Dendritic cell treated with granulocyte-macrophage colony-stimulating factor and Interleukin-4, amounts not matched to agents 40 ng/mL and 50 ng/mL, for 4 days (primary cell): ENCODE measurements around the gene BLVRA.

Source experiments
- H3K27ac Mint-ChIP-seq: one replicate; pipeline ENCODE4 v1.8.0; 2022; ENCODE audit warnings: mild to moderate bottlenecking, mixed read lengths
- H3K27me3 Mint-ChIP-seq: one replicate; pipeline ENCODE4 v1.8.0; 2022; ENCODE audit warnings: mild to moderate bottlenecking, mixed read lengths
- H3K36me3 Mint-ChIP-seq: one replicate; pipeline ENCODE4 v1.8.0; 2022; ENCODE audit warnings: low read depth, mixed read lengths
- H3K4me1 Mint-ChIP-seq: one replicate; pipeline ENCODE4 v1.8.0; 2022; ENCODE audit warnings: low read depth, mixed read lengths
- H3K4me3 Mint-ChIP-seq: one replicate; pipeline ENCODE4 v1.8.0; 2022; ENCODE audit warnings: mild to moderate bottlenecking, moderate library complexity, mixed read lengths
- H3K9me3 Mint-ChIP-seq: one replicate; pipeline ENCODE4 v1.8.0; 2022; ENCODE audit warnings: mixed read lengths
- intact Hi-C: fragments of 100-400 bp; cut with micrococcal nuclease; formaldehyde crosslinking; loops from one replicate; pipeline ENCODE4 v1.15.0; 2022

BLVRA gene

DNA sequence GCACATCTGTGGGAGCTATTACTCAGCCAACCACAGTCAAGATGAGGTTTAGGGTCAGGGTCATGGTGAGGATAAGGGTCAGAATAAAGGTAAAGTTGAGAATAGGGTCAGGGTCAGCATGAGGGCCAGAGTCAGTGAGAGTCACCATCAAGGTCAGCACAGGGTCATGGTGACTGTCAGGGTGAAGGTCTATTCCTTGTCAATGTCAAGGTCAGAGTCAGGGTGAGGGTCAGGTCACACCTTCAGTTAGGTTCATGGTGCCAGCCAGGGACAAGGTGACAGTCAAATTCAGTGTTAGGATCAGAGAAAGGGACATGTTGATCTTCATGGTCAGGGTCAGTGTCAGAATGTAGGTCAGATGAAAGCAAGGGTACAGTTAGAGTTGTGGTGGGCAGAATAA is 96.7 kb downstream of the BLVRA start:
- intact Hi-C loops, result no loop called here
- no peaks in the 10 kb centered on the region for H3K4me1 Mint-ChIP-seq
- H3K27ac Mint-ChIP-seq, result no peak overlapping the region
- H3K9me3 Mint-ChIP-seq, result no peaks in the 10 kb centered on the region
- H3K27me3 Mint-ChIP-seq, result peaks cover 14% of the 10 kb centered on the region
- no peaks in the 10 kb centered on the region for H3K36me3 Mint-ChIP-seq
- H3K4me3 Mint-ChIP-seq, result no peak overlapping the region

DNA sequence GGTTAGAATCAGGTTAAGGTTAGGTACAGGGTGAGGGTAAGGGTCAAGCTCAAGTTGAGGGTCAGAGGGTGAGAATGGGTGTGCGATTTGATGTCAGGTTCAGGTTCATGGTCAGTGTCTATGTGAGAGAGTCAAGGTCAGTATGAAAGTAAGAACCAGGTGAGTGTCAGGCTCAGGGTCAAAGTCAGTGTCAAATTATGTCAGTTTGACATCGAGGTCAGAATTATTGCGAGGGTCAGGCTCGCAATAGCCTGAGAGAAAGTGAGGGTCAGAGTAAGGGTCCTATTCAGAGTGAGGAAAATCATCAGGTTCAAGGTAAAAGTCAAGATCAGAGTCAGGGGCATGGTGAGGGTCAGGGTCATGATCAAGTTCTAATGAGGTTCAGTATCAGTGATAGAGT is 97.8 kb downstream of the BLVRA start:
- Mint-ChIP-seq H3K27me3 (peaks cover 12% of the 10 kb centered on the region), H3K36me3 (no peaks in the 10 kb centered on the region), H3K4me3 (no peak overlapping the region), H3K27ac (no peak overlapping the region), H3K9me3 (no peaks in the 10 kb centered on the region), H3K4me1 (no peaks in the 10 kb centered on the region)
- intact Hi-C loops, result no loop called here
